Pons (tissue), 1 donor: Measurements from ENCODE around the gene TBX2.
"Not testable (repeated sequence)": the region's sequence is repeated elsewhere in the genome, so short reads cannot be mapped to it uniquely, and the experiment has no call there.

Source experiments
- DNase-seq: peaks from one replicate; pipeline ENCODE4 v3.0.0-alpha.2; 2016; ENCODE audit warnings: low spot score

The TBX2 gene

DNA sequence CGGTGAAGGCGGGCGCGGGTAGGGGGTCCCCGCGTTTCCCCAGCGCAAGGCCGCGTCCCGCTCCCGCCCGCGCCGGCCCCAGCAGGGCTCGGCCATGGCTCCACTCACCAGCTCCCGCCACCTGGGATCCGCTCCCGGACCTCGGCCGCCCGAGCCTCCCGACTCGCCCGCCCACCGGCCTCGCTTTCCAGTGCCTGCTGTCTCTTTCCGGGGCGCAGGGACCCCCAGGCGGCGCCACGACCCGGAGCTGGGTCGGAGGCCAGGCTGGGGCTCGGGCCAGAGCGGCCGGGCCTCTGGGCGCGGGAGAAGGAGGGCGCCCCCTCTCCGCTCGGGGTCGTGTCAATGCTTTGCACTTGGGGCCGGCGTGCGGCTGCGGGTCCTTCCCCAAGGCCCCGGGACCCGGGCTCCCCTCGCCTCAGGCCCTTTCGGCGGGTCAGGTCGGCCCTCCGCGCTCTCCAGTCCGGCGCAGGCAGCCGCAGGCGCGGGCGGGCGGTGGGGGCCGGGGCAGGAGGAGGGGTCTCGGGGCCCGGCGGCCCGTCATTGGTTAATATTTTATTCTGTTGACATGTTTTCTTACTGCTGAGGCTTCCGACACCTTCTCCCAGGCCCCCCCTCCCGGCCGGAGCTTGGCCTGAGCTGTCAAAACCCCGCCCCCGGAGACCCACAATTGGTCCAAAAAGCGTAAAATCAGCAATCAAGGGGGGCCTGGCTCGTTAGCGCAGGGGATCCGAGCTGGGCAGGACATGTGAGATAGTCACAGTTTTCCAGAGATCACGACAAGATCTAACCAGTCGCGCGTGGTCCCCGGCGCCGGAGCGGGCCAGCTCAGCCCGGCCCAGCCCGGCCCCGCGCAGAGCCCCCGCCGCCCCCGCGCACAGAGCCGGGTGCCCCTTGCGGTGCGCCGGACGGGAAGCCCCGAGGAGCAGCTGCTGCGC lies at the start of gene TBX2:
Gene TBX2, plus strand, starts transcription at position 713 of the 935 bp plus-strand sequence. CDS start 334 bp downstream, outside the sequence.
- DNase-seq, result no peak

DNA sequence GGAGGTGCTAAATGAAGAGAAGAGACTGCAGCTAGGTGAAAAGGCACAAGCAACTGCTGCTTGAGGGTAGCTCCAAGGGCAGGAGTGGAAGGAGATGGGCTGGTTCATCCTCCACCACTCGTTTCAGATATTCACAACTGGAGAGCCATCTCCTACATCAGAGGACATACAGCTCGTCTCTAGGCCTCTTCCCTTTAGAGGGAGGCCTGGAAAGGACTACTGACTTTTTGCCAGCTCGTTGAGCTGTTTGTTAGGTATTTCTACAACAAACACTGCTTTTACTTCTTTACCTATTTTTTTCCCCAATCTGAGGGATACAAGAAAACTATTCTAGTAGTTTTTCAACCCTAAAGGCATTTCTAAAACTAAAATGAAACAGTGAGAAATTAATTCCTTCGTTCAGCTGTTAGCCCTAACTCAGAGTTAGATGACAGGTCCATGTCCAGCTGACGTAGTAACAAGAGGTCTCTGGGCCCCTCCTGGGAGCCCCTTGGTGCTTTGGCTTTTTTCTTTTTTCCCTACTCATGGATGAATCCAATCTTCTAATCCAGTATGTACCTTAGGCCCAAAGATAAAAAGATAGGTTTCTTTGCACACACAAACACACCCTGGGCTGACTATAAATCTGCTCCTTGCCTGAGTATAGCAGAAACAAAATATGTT lies 47.8 kb upstream of the TBX2 start:
- DNase-seq, result no peak

DNA sequence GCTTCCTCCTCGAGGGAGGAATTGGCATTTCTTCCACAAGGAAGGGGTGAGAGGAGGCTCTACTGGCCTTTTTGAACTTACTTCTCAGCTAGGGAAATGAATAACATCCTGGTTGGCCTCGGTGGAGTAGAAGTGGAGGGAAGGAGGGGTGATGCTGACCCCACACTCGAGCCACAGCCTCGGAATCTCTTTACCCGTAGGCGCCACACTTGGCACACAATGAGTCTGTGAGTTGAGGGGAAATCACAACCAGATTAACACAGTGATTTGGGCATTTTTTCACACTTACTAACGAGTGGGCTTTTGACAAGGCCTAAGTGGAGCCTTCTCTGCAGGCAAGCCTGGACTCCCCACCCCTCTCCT lies 47.3 kb upstream of the TBX2 start:
- DNase-seq, result no peak

DNA sequence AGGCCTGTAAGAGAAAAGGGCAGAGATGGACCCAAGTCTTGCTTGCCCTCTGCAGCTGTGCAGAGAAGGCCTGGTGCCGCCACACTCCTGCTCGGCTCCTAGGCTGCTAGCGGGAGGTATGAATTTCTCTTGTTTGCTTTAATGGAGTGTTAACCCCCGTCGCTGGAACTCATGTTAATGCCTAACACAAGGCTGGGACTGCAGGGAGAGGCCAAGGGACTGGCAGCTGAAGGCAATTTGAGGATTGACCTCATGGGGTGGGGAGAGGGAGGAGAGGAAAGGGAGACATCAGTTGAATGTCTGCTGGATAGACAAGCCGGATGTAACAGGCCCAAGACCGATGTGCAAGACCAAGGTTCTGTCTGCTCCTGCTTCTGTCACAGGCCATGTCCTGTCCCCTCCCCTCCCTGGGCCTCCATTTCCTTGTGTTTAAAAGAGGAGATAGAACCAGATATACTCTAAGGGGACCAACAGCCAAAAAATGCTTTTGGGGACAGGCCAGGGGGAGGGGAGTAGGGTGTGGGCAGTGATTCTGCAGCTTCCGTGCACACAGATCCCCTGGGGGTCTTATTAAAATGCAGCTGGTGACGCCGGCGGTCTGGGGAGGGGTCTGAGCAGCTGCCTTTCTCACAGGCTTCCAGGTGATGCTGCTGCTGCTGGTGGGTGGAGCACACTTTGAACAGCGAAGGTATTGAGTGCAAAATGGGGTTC lies 46.7 kb upstream of the TBX2 start:
- DNase-seq, result no peak

DNA sequence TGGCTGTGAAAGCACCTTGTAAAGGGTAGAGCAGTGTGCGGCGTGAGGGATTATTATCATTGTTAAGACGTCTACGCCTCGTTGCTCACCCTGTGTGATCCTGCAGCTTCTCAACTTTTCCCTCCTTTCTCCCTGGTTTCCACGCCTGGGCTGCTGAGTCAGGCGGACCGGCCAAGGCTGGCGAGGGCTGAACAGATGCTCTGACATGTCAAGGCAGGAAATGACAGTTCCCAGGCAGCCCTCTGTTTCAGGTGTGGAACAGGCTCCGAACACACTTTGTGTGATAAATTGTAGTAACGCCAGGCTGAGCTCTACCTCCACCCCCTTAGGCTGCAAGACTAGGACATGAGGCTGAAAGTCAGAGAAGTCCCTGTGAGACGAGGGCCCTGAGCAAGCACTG lies 46.0 kb upstream of the TBX2 start:
- DNase-seq, result no peak

DNA sequence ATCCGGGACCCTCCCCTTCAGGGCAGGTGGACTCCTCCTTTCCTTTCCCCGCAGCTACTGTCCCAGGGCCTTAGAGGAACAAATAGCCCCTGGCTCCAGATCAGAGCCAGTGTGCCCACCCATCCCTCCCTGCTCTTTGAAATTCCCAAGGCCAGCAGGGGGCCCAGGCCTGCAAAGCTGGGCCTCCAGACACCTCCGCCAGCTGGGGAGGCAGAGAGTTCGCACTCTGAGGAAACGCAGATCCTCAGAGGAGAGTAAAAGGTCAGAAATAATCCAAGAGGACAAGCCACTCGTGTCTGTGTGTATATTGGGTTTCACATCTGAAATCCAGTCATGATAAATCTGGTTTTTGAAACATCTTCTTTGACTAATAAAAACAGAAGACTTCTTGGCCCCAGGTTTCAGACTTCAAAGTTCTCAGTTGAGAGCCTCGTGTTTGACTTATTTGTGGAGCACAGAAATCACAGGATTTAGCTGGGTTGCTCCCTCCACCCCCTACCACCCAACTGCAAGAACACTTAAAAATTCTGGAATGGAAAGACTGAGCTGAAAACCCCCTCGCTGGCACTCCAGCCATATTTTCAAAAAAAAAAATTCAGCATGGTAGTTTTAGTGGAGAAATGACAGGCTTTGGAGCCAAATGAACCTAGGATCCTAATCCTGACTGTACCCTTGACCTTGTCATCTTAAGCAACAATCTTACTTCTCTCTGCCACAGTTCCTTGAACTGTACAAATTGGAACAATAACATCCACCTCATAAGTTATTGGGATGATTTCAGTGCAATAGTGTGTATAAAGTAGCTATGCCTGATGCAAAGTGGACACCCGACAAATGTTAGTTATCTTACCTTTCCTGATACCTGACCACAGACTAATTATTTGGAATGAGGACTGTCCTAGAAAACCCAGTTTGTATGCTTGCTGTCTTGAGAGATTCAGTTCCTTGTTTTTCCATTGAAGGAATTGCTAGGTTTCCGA lies 44.5 kb upstream of the TBX2 start:
- no peak for DNase-seq

DNA sequence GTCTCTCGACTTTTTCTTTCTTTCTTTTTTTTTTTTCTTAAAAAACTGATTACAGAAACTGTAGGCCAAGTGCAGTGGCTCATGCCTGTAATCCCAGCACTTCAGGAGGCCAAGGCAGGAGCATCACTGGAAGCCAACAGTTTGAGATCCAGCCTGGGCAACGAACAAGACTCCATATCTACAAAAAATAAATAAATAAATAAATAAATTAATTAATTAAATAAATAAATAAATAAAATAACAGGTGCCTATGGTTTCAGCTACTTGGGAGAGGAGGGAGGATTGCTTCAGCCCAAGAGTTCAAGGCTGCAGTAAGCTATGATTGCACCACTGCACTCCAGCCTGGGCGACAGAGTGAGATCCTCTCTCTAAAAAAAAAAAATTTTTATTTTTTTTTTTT lies 42.6 kb upstream of the TBX2 start:
- DNase-seq, result not testable (repeated sequence)

DNA sequence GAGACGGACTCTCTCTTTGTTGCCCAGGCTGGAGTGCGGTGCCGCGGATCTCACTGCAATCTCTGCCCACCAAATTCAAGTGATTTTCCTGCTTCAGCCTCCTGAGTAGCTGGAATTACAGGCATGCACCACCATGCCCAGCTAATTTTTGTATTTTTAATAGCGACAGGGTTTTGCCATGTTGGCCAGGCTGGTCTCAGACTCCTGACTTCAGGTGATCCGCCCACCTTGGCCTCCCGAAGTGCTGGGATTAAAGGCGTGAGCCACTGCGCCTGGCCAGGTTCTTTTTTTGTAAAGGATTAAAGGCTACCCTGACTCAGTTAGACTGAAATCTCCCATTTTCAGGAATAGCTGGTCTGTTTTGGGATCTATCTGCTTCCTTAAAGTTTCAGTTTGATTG lies 40.1 kb upstream of the TBX2 start:
- DNase-seq, result not testable (repeated sequence)

DNA sequence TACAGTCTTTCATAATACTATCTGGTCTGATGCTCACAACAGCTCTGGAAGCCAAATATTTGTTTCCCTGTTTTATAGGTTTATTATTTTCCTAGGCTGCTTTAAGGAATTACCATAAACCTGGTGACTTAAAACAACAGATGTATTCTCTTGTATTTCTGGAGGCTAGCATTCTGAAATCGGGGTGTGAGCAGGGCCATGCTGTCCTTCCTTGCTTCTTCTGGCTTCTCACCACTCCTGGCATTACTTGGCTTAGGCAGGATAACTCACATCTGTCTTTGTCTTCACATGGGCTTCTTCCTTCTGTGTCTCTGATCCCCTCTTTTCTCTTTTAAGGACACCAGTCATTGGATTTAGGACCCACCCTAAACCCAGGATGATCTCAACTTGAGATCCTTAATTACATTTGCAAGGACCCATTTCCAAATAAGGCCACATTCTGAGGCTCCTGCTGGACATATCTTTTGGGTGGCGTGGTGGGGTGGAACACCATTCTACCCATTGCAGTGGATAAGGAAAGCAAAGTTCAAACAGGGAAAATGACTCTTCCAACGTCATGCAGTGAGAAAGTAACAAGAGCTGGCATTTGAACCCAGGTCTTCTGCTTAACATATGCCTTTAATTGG lies 39.2 kb upstream of the TBX2 start:
- DNase-seq, result no peak

DNA sequence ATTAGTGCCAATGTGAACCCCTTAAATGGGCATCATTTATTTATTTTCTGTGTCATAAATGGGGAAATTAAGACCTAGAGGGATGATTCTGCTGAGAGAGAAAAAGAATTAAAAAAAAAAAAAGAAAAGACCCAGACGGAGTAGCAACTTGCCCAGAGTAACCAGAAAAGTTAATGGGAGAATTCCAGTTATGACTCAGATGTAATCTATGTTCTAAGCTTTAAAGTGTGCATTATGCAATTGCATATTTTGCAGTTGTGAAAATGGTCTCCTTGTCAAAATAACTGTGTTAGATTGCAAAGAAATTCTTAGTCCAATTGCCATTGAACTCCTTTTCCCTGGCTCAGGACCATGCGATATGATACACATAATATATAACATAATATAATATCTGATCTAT lies 38.6 kb upstream of the TBX2 start:
- no peak for DNase-seq

DNA sequence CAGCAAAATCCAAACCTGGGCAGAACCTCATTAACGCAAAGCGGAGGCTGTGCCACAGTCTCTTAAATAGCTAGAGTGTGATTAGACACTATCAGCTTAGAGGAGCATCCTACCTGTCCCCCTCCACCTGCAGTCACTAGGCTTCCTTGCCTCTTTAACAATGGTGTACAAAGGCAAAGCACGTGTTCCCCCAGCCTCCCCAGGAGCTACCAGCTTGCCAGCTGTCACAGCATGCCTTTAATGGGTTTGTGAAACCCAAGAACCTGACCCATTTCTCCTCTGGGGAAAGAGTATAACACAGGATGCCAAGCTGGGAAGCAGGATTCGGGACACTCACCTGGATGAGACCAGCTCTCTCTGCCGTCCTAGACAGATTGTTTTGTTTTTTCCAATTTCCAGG lies 37.2 kb upstream of the TBX2 start:
- no peak for DNase-seq

DNA sequence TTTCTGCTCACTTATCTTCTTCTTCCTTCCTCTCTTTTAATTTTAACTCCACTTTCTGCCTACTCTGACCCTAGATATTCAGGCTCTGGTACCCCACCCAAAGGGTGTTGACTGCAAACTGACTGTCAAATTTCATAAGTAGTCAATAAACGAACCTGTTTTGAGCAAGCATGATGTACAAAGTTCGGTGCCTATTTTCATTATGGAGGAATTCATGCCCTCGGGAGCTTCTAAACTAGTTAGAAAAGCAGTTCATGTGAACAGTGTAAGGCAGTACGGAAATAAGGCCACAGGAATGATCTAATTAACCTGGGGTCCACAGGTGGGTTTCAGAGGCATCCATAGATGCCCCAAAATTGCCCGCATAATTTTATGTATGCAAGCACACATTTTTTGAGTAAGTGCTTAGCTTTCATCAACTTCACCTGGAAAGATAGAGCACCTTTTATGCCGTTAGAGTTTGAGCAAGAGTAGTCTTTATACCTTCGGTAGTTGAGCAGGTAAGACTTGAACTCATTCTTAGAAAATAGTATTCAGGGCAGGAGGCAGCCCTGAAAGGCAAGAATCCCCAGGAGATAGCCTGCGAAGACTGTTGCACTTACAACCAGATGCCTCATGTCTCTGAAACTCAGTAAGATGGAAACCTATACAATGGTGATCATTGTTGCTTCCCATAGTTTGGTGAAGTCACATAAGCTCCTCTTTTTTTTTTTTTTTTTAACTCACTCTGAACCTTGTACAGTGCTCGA lies 36.6 kb upstream of the TBX2 start:
- DNase-seq, result no peak

DNA sequence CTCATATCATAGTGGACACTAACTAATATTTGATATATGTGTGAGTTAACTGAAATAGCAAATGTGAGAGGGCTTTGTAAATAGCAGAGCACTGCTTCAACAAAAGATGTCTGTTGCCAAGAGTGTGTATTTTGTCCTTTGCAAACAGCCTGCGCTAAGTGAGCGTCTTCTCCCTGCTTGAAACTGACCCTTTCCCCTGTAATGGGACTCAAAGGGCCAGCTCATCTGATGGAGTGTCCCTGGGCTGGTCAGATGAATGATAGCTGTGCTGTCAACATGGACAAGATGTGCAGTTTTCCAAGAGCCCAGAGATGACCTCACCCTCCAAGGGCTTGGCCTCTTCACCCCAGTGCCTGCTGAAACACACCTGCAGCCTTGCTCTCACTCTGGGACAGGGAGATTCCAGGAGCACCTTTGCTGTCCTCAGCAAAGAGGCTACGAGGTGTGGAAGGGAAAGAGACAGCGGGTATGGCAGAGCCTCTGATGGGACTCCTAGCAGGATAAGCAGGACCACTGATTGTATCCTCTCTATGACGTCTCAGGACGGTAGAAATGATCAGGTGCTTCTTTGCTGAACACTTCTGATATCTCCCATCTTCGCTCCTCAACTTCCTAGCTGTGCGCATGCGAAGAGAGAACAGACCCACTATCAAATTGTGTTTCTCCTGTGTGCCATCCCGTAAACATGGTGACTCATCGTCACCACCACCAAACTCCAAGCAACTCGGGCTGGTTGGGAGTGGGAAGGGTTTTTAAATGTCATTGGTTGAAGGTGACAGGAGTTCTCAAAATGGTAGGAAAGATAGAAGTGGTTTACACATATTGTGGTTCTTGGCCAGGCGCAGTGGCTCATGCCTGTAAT lies 35.8 kb upstream of the TBX2 start:
- DNase-seq, result no peak

DNA sequence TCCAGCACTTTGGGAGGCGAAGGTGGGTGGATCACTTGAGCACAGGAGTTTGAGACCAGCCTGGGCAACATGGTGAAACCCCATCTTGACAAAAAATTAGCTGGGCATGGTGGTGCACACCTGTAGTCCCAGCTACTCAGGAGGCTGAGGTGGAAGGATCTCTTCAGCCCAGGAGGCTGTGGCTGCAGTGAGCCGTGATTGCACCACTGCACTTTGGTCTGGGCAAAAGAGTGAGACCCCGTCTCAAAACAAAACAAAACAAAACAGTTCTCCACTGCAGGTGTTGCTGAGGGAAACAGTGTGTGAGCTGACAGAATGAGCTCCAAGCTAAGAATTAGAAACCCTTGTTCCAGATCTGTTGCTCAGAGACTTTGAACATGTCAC lies 35.2 kb upstream of the TBX2 start:
- no peak for DNase-seq

DNA sequence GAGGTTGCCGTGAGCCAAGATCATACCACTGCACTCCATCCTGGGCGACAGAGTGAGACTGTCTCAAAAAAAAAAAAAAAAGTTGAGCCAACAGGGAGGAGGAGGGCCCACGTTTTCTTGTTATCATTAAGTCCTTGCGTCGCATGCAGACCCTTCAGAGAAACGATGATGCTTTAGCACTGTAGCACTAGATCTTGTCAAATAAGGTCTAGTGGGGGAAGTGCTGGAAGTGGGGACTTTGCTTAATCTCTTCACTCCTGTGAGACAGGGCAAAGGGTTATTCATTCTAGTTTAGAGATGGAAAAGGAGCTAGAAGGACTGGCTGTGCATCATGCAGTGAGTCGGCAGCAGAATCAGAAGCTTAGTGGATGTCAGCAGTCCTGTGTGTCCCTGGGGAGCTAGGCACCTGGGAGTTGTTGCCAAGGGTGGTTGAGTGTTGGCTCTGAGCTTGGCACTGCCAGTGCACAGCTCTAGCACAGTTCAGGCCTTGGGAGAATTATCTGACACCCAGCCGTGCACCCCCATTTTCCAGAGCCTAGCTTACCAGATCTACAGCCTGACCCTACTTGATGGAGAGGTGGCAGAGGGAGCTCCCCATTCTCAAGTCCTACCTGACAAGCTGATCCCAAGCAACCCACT lies 33.4 kb upstream of the TBX2 start:
- no peak for DNase-seq

DNA sequence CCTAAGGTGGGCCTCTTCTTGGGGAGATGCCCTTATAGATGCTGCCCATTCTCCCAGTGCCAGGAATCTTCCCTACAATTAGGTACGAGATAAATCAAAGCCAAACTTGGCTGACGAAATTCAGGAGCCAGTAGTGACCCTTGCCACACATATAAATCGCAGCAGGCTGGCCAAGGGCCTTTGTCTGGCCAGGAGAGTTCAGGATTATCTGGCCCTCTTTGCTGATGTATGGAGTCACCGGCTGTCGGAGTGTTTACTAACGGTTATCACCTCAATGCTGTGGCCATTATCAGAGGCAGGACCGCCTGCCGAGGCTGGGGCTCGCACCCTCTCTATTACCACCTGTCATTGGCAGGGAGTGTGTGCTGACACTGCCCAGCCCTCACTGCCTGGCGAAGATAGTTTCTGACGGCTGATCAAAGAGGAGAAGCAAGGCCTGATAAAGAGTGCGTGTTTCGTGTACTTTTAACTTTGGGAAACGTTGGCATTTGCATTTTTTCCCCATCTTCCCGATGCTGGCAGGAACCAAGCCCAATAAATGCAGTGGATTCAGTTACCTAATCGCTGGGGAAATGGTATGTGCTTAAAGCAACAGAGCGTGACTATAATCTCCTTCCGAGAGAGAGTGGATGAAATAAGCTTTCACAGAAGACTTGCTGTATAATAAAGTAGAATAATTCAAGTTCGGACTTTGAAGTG lies 32.8 kb upstream of the TBX2 start:
- DNase-seq, result no peak

DNA sequence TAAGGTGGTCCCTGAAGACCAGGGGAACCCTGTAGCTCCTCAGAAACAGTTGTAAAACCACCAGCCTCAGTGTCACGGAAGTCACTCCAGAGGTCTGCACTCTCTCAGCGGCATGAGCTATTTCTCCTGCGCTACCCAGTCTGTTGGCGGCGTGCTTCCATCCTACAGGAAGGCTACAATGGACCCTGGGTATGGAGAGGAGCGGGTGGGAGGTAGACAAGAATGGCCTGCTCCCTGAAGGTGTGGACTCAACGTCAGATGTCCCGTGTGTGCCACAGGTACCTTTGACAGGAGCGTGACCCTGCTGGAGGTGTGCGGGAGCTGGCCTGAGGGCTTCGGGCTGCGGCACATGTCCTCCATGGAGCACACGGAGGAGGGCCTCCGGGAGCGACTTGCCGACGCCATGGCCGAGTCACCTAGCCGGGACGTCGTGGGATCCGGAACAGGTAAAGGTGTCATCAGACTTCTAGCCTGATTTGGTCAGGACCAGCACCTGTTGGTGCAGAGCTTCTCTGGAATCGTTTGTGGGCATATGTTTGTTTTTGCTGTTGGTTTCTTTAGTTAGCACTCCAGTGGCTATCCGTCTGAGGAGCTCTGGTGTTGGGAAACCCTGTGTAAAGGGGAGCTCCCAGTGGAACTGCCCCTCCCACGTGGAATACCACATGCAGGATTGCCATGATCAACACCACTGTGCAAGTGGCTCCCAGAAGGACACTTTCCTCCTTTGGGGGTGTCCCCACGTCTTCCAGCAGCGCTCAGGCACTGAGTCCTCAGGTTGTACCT lies 31.4 kb upstream of the TBX2 start:
- DNase-seq, result no peak
